ENCODE results near the gene SELENOO. TPM values are rescaled to one million over a fixed set of nuclear protein-coding genes. Genes with fewer than 3 reads are reported as not detected.

Gene SELENOO
- total and polyA plus RNA-seq, 2 of the 13 experiments (the other 11 are each of a cell fraction or from before 2014, with no cell fraction given) = 14.4 to 19.0 TPM

- FAIRE-seq (no peak), ATAC-seq (no peak), DNase-seq (ENCODE audit: low spot score) (no peak)
- Histone ChIP-seq H3K36me3 (replicated peaks in 1 of 2; ENCODE audit: control insufficient read depth in 1 of 2, insufficient read depth in 2 of 2, low read length in 2 of 2) (peaks cover 3% of the 10 kb centered on the region in 2 experiments; a peak in 1 of 5 replicates), H3K79me2 (ENCODE audit: insufficient read depth, low read length) (no peaks in the 10 kb centered on the region), H2AFZ (ENCODE audit: low read length) (no peak overlapping the region), H3K27me3 (ENCODE audit: control insufficient read depth in 1 of 2, insufficient read depth in 2 of 2, low read length in 2 of 2) (peaks cover 5 to 12% of the 10 kb centered on the region in 2 experiments; a peak in 3 of 5 replicates), H3K4me3 (replicated peaks in 1 of 3; ENCODE audit: insufficient read depth in 1 of 3, low read depth in 2 of 3, low read length in 3 of 3) (no peak overlapping the region), H3K4me1 (ENCODE audit: insufficient read depth, low read length) (peaks cover 42% of the 10 kb centered on the region), H3K9ac (ENCODE audit: insufficient read depth, low read depth, low read length) (no peak overlapping the region), H3K4me2 (ENCODE audit: low read depth, low read length) (no peak overlapping the region), H4K20me1 (ENCODE audit: insufficient read depth, low read length) (no peaks in the 10 kb centered on the region), H3K9me3 (ENCODE audit: low read length) (no peaks in the 10 kb centered on the region), H3K27ac (ENCODE audit: extremely low read length, insufficient read depth, low read length) (no peak overlapping the region)
- intact Hi-C loops (cut with micrococcal nuclease; ENCODE audit: unreplicated experiment) = no loop called here
- in situ Hi-C loops (cut with HindIII; ENCODE audit: extremely low pct_ligation_motif_present, low pct_unique_long_range_greater_than_20kb) = no loop called here
- 94% methylated on average over 24 of the region's 24 CpGs for WGBS (ENCODE audit: low lambda C conversion rate)
- TF ChIP-seq MAFF (IDR thresholded peaks at IDR 0.05; ENCODE audit: low read depth, low read length) (peak; percentile 88), CBX1 (IDR thresholded peaks at IDR 0.05; ENCODE audit: low read depth) (no peak), MAFK (conservative IDR thresholded peaks at IDR 0.05 in 1 of 2, IDR thresholded peaks at IDR 0.05 in 1 of 2; ENCODE audit: low read length in 2 of 2) (peak; percentile 93 to 94), RBM39 (IDR thresholded peaks at IDR 0.05; ENCODE audit: low read depth, low read length, poor library complexity, severe bottlenecking) (no peak)
- no TSS peak for BruUV-seq (replicated peaks)
- ChIA-PET CTCF (ENCODE audit: low intra/inter-chr PET ratio, low total read pairs) (no interaction called here), POLR2A (interaction anchor here (1.1 kb wide), 1 partner anchor 7 kb away, joined by 3 read pairs; the partner anchor contains the start of gene HDAC10)
Observed at GRCh38 chr22:50258361-50259292, 57.8 kb downstream of the SELENOO start.

- WGBS (ENCODE audit: low lambda C conversion rate) = 95% methylated on average over 14 of the region's 15 CpGs
- Histone ChIP-seq H3K27me3 (ENCODE audit: control insufficient read depth in 1 of 2, insufficient read depth in 2 of 2, low read length in 2 of 2) (peaks cover 8 to 16% of the 10 kb centered on the region in 2 experiments; a peak in 4 of 5 replicates), H2AFZ (ENCODE audit: low read length) (no peak overlapping the region), H3K36me3 (replicated peaks in 1 of 2; ENCODE audit: control insufficient read depth in 1 of 2, insufficient read depth in 2 of 2, low read length in 2 of 2) (peaks cover 3% of the 10 kb centered on the region in 2 experiments; a peak in 1 of 5 replicates), H3K27ac (ENCODE audit: extremely low read length, insufficient read depth, low read length) (no peak overlapping the region), H4K20me1 (ENCODE audit: insufficient read depth, low read length) (no peaks in the 10 kb centered on the region), H3K4me1 (ENCODE audit: insufficient read depth, low read length) (peaks cover 43% of the 10 kb centered on the region), H3K9me3 (ENCODE audit: low read length) (no peaks in the 10 kb centered on the region), H3K4me2 (ENCODE audit: low read depth, low read length) (no peak overlapping the region), H3K9ac (ENCODE audit: insufficient read depth, low read depth, low read length) (no peak overlapping the region), H3K79me2 (ENCODE audit: insufficient read depth, low read length) (no peaks in the 10 kb centered on the region), H3K4me3 (replicated peaks in 1 of 3; ENCODE audit: insufficient read depth in 1 of 3, low read depth in 2 of 3, low read length in 3 of 3) (no peak overlapping the region)
- ChIA-PET CTCF (ENCODE audit: low intra/inter-chr PET ratio, low total read pairs) (no interaction called here), POLR2A (interaction anchor here (1.1 kb wide), 1 partner anchor 8 kb away, joined by 3 read pairs; the partner anchor contains the start of gene HDAC10)
- no TSS peak for BruUV-seq (replicated peaks)
- no peak for ATAC-seq
- no peak for DNase-seq (ENCODE audit: low spot score)
- intact Hi-C loops (cut with micrococcal nuclease; ENCODE audit: unreplicated experiment) = no loop called here
- in situ Hi-C loops (cut with HindIII; ENCODE audit: extremely low pct_ligation_motif_present, low pct_unique_long_range_greater_than_20kb) = no loop called here
- FAIRE-seq = no peak
- TF ChIP-seq ZFP36 (IDR thresholded peaks at IDR 0.05; ENCODE audit: borderline replicate concordance, low read depth, low read length, partially characterized antibody) (no peak), E2F1 (CRISPR knock-in tag; IDR thresholded peaks at IDR 0.05) (no peak), MTF1 (CRISPR knock-in tag; IDR thresholded peaks at IDR 0.05) (no peak), SOX5 (CRISPR knock-in tag; IDR thresholded peaks at IDR 0.05; ENCODE audit: borderline replicate concordance) (no peak), ZNF605 (CRISPR knock-in tag; IDR thresholded peaks at IDR 0.05) (no peak), BRCA1 (CRISPR knock-in tag; IDR thresholded peaks at IDR 0.05) (no peak), REXO4 (CRISPR knock-in tag; IDR thresholded peaks at IDR 0.05; ENCODE audit: borderline replicate concordance) (no peak), SAP130 (CRISPR knock-in tag; IDR thresholded peaks at IDR 0.05; ENCODE audit: low read depth) (no peak), WIZ (CRISPR knock-in tag; IDR thresholded peaks at IDR 0.05) (no peak), KAT7 (CRISPR knock-in tag; IDR thresholded peaks at IDR 0.05; ENCODE audit: borderline replicate concordance) (no peak), IRF1 (CRISPR knock-in tag; IDR thresholded peaks at IDR 0.05; ENCODE audit: low read depth) (no peak)
Observed at GRCh38 chr22:50259302-50259701, 58.5 kb downstream of the SELENOO start.

Data from HepG2 (cell line).